ENCODE data around the gene MAPK8IP3. TPM values are rescaled to one million over a fixed set of nuclear protein-coding genes. Genes with fewer than 3 reads are reported as not detected.
A peak's percentile ranks its signal among the peaks of the same experiment; 100 is the strongest.

MAPK8IP3 gene
- total RNA-seq, 1 experiment from 2014 or later: 72.3 TPM

DNA sequence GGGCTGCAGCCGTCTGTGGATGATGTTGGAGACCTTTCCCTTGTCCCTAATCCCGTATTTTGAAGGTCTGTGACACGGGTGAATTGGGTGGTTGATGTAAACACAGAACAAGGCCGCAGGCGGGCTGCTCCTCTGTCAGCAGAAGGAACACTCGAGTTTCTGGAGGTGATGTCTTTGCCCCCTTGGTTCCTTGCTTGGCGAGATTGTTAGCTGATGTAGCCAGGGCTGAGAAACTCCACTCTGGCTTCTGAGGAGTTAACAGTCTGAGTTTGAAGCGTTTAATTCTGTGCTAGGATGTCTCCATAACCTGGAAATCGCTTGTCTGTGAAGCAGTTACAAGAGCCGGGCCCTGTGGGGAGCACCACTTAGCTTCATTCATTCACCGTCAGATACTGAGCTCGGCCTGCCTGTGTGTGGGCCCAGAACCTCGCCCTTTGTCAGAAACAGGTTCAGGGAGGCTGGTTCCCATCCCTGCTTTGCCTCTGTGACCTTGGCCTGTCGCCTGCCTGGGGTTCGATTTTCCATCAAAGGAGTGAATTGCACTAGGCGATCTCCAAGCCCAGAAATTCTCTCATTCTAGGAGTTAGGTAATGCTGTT is 1.3 kb downstream of the MAPK8IP3 start:
- ATAC-seq: no peak
- TF ChIP-seq, protein P1, sequence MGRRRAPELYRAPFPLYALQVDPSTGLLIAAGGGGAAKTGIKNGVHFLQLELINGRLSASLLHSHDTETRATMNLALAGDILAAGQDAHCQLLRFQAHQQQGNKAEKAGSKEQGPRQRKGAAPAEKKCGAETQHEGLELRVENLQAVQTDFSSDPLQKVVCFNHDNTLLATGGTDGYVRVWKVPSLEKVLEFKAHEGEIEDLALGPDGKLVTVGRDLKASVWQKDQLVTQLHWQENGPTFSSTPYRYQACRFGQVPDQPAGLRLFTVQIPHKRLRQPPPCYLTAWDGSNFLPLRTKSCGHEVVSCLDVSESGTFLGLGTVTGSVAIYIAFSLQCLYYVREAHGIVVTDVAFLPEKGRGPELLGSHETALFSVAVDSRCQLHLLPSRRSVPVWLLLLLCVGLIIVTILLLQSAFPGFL (CRISPR knock-in tag; IDR thresholded peaks at IDR 0.05; ENCODE audit: borderline replicate concordance): no peak
- TF ChIP-seq ZNF671 (CRISPR knock-in tag; IDR thresholded peaks at IDR 0.05) (no peak), GTF2I (CRISPR knock-in tag; conservative IDR thresholded peaks at IDR 0.05) (no peak)

DNA sequence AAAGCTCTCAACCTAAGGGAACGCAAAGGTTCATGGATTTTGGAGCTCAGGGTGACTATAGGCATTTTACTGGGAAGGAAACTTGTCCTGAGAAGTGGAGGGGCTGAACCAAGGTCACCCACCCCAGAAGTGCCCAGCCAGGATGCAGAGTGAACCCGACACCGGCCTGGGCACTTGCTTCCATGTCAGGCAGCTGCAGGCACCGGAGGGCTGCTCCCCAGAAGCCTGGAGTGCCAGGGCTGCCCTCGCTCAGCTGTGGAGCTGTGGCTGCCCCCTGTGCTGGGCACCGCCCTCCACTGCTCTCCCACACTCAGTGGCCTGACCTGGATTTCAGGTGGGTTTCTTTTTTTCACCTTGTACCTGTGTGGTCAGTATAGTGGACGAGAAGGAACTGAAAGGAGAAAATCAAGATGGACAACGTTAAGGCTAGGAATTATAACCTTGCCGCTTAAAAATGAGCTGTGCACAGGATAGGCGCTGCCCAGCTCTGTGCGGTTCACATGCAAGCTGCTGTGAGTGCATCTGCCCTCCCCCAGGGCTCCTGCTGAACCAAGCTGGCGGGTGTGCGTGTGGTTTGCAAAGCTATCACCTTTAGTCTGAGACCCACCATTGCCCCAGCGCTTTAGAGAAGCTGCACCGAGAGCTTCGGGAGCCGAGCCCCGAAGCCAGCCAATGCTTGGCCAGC is 2.2 kb downstream of the MAPK8IP3 start:
- Mint-ChIP-seq H3K27me3 (ENCODE audit: low read depth) (no peaks in the 10 kb centered on the region), H3K9me3 (no peaks in the 10 kb centered on the region), H3K4me1 (peaks cover 25% of the 10 kb centered on the region), H3K27ac (0 out of 2 replicates have a peak overlapping the region, but pooled peaks have one; percentile 87), H3K36me3 (peaks cover 1% of the 10 kb centered on the region; the same call in 1 of the 2 replicates), H3K4me3 (peak overlapping the region; percentile 80)
- ChIA-PET CTCF (interaction anchor here (1.6 to 2.8 kb wide), 2 partner anchors 56 to 98 kb away, joined by 5 to 24 read pairs; partner anchors contain the start of genes CRAMP1 and IFT140), POLR2A (interaction anchor here (0.5 kb wide), 1 partner anchor 43 kb away, joined by 3 read pairs; no protein-coding TSS in a partner anchor)
- TF ChIP-seq, protein P1 (CRISPR knock-in tag; IDR thresholded peaks at IDR 0.05; ENCODE audit: borderline replicate concordance): no peak
- TF ChIP-seq, protein P2, sequence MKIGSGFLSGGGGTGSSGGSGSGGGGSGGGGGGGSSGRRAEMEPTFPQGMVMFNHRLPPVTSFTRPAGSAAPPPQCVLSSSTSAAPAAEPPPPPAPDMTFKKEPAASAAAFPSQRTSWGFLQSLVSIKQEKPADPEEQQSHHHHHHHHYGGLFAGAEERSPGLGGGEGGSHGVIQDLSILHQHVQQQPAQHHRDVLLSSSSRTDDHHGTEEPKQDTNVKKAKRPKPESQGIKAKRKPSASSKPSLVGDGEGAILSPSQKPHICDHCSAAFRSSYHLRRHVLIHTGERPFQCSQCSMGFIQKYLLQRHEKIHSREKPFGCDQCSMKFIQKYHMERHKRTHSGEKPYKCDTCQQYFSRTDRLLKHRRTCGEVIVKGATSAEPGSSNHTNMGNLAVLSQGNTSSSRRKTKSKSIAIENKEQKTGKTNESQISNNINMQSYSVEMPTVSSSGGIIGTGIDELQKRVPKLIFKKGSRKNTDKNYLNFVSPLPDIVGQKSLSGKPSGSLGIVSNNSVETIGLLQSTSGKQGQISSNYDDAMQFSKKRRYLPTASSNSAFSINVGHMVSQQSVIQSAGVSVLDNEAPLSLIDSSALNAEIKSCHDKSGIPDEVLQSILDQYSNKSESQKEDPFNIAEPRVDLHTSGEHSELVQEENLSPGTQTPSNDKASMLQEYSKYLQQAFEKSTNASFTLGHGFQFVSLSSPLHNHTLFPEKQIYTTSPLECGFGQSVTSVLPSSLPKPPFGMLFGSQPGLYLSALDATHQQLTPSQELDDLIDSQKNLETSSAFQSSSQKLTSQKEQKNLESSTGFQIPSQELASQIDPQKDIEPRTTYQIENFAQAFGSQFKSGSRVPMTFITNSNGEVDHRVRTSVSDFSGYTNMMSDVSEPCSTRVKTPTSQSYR (CRISPR knock-in tag; IDR thresholded peaks at IDR 0.05): no peak
- TF ChIP-seq ELF4 (CRISPR knock-in tag; IDR thresholded peaks at IDR 0.05; ENCODE audit: low read depth) (no peak), ATF1 (CRISPR knock-in tag; IDR thresholded peaks at IDR 0.05) (no peak), GRHL2 (CRISPR knock-in tag; IDR thresholded peaks at IDR 0.05; ENCODE audit: insufficient replicate concordance, severe bottlenecking) (no peak), FOXP1 (CRISPR knock-in tag; IDR thresholded peaks at IDR 0.05; ENCODE audit: borderline replicate concordance) (no peak), NFE2L1 (CRISPR knock-in tag; IDR thresholded peaks at IDR 0.05) (no peak), ZBTB21 (CRISPR knock-in tag; IDR thresholded peaks at IDR 0.05; ENCODE audit: borderline replicate concordance) (no peak), NR2C2 (CRISPR knock-in tag; IDR thresholded peaks at IDR 0.05) (no peak), ZNF232 (CRISPR knock-in tag; IDR thresholded peaks at IDR 0.05) (no peak), HMGA2 (CRISPR knock-in tag; IDR thresholded peaks at IDR 0.05) (no peak)
- TF ChIP-seq, protein P3, sequence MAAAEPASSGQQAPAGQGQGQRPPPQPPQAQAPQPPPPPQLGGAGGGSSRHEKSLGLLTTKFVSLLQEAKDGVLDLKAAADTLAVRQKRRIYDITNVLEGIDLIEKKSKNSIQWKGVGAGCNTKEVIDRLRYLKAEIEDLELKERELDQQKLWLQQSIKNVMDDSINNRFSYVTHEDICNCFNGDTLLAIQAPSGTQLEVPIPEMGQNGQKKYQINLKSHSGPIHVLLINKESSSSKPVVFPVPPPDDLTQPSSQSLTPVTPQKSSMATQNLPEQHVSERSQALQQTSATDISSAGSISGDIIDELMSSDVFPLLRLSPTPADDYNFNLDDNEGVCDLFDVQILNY (CRISPR knock-in tag; IDR thresholded peaks at IDR 0.05): no peak
- TF ChIP-seq, protein P4, sequence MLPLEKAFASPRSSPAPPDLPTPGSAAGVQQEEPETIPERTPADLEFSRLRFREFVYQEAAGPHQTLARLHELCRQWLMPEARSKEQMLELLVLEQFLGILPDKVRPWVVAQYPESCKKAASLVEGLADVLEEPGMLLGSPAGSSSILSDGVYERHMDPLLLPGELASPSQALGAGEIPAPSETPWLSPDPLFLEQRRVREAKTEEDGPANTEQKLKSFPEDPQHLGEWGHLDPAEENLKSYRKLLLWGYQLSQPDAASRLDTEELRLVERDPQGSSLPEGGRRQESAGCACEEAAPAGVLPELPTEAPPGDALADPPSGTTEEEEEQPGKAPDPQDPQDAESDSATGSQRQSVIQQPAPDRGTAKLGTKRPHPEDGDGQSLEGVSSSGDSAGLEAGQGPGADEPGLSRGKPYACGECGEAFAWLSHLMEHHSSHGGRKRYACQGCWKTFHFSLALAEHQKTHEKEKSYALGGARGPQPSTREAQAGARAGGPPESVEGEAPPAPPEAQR (CRISPR knock-in tag; IDR thresholded peaks at IDR 0.05): no peak
- TF ChIP-seq, protein P5, sequence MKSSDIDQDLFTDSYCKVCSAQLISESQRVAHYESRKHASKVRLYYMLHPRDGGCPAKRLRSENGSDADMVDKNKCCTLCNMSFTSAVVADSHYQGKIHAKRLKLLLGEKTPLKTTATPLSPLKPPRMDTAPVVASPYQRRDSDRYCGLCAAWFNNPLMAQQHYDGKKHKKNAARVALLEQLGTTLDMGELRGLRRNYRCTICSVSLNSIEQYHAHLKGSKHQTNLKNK (CRISPR knock-in tag; IDR thresholded peaks at IDR 0.05): no peak
- DNase-seq (ENCODE audit: low spot score): no peak
- no peak for ATAC-seq

More for the DNA sequence above, 1.3 kb downstream of the MAPK8IP3 start:
- H3K9me3 Mint-ChIP-seq: no peaks in the 10 kb centered on the region
- peaks cover 11% of the 10 kb centered on the region for H3K36me3 Mint-ChIP-seq
- peak overlapping the region; percentile 87; the same call in 1 of the 2 replicates for H3K27ac Mint-ChIP-seq
- CTCF ChIA-PET: interaction anchor here (0.7 to 2.8 kb wide), 6 partner anchors 29 to 337 kb away, joined by 3 to 24 read pairs (median 8); partner anchors contain the start of genes CRAMP1, IFT140 and JPT2
- H3K4me3 Mint-ChIP-seq: peak overlapping the region; percentile 80
- DNase-seq (ENCODE audit: low spot score): peak; percentile 25
- POLR2A ChIA-PET: interaction anchor here (2.5 kb wide), 1 partner anchor 29 kb away, joined by 12 read pairs; the partner anchor contains the start of gene JPT2
- H3K4me1 Mint-ChIP-seq: peaks cover 20% of the 10 kb centered on the region
- H3K27me3 Mint-ChIP-seq (ENCODE audit: low read depth): no peaks in the 10 kb centered on the region
